GM23338 (cell line): Measurements from ENCODE around the gene ADGRD1. TPM values are rescaled to one million over a fixed set of nuclear protein-coding genes. Genes with fewer than 3 reads are reported as not detected.

Experiments
- ATAC-seq: fragments of 200-7000 bp; cut with Tn5 transposase; 3 replicates; pipeline ENCODE4 v1.9.1; 2020
- DNase-seq: peaks from one replicate; pipeline ENCODE4 v3.0.0-alpha.2; 2015; ENCODE audit warnings: low spot score
- H2AFZ ChIP-seq: fragments of 200-600 bp; sonication (generic); 2 replicates; pipeline ENCODE4 v1.8.0; 2016; ENCODE audit warnings: antibody characterized with exemption, mild to moderate bottlenecking, moderate library complexity
- H3F3A ChIP-seq: fragments of 200-600 bp; sonication (generic); replicated peaks from 2 replicates; pipeline ENCODE4 v1.8.0; 2017; ENCODE audit warnings: antibody characterized with exemption, mixed run types, low read depth
- H3K27ac ChIP-seq: fragments of 200-600 bp; sonication (generic); 2 replicates; pipeline ENCODE4 v1.6.1; 2016; ENCODE audit warnings: low read depth
- H3K27me3 ChIP-seq: fragments of 200-600 bp; sonication (generic); 2 replicates; pipeline ENCODE4 v1.8.0; 2016; ENCODE audit warnings: mild to moderate bottlenecking, mixed run types, moderate library complexity; ENCODE audit not compliant: insufficient read depth
- H3K36me3 ChIP-seq: fragments of 200-600 bp; sonication (generic); 2 replicates; pipeline ENCODE4 v1.8.0; 2016; ENCODE audit warnings: mild to moderate bottlenecking; ENCODE audit not compliant: insufficient read depth
- H3K4me1 ChIP-seq: fragments of 200-600 bp; sonication (generic); 2 replicates; pipeline ENCODE4 v1.8.0; 2016; ENCODE audit warnings: mild to moderate bottlenecking, moderate library complexity; ENCODE audit not compliant: insufficient read depth
- H3K4me2 ChIP-seq: fragments of 200-600 bp; sonication (generic); 2 replicates; pipeline ENCODE4 v1.7.1; 2017; ENCODE audit warnings: mixed run types
- H3K4me3 ChIP-seq: fragments of 200-600 bp; sonication (generic); 2 replicates; pipeline ENCODE4 v1.6.1; 2016; ENCODE audit warnings: mixed run types
- H3K79me2 ChIP-seq: fragments of 200-600 bp; sonication (generic); replicated peaks from 2 replicates; pipeline ENCODE4 v1.8.0; 2017; ENCODE audit warnings: mild to moderate bottlenecking; ENCODE audit not compliant: insufficient read depth
- H3K9me2 ChIP-seq: fragments of 200-600 bp; sonication (generic); 2 replicates; pipeline ENCODE4 v1.8.0; 2017; ENCODE audit not compliant: insufficient read depth
- H4K20me1 ChIP-seq: fragments of 200-600 bp; sonication (generic); replicated peaks from 2 replicates; pipeline ENCODE4 v1.8.0; 2017; ENCODE audit warnings: mild to moderate bottlenecking; ENCODE audit not compliant: insufficient read depth
- H3K27ac Mint-ChIP-seq: 2 replicates; pipeline ENCODE4 v1.8.0; 2020; ENCODE audit warnings: inconsistent platforms, mild to moderate bottlenecking, moderate library complexity, mixed read lengths
- H3K27me3 Mint-ChIP-seq: 3 replicates; pipeline ENCODE4 v1.8.0; 2022; ENCODE audit warnings: low read depth, mild to moderate bottlenecking, moderate library complexity, mixed read lengths, inconsistent platforms; ENCODE audit not compliant: insufficient read depth, poor library complexity
- H3K36me3 Mint-ChIP-seq: 3 replicates; pipeline ENCODE4 v1.8.0; 2021; ENCODE audit warnings: low read depth, mild to moderate bottlenecking, inconsistent platforms, moderate library complexity, mixed read lengths
- H3K4me1 Mint-ChIP-seq: 3 replicates; pipeline ENCODE4 v1.8.0; 2020; ENCODE audit warnings: mild to moderate bottlenecking, inconsistent platforms, mixed read lengths
- H3K4me3 Mint-ChIP-seq: 3 replicates; pipeline ENCODE4 v1.8.0; 2021; ENCODE audit warnings: moderate library complexity, mild to moderate bottlenecking, inconsistent platforms, mixed read lengths
- H3K9me3 Mint-ChIP-seq: 3 replicates; pipeline ENCODE4 v1.8.0; 2020; ENCODE audit warnings: moderate library complexity, mild to moderate bottlenecking, inconsistent platforms, mixed read lengths
- CREB1 ChIP-seq: fragments of 250-450 bp; sonication (Bioruptor Pico); IDR thresholded peaks from 2 replicates; pipeline ENCODE4 v1.5.0; 2020; ENCODE audit warnings: low read depth, mild to moderate bottlenecking, moderate library complexity
- EZH2 ChIP-seq: fragments of 200-600 bp; sonication (generic); IDR thresholded peaks from one replicate; pipeline ENCODE4 v1.8.0; 2017; ENCODE audit warnings: antibody characterized with exemption, mild to moderate bottlenecking, low read depth; ENCODE audit not compliant: unreplicated experiment
- EZH2phosphoT487 ChIP-seq: fragments of 200-600 bp; sonication (generic); IDR thresholded peaks from one replicate; pipeline ENCODE4 v1.8.1; 2018; ENCODE audit warnings: antibody characterized with exemption; ENCODE audit not compliant: unreplicated experiment
- JUNB ChIP-seq: IDR thresholded peaks from one replicate; pipeline ENCODE4 v1.6.1; 2016; ENCODE audit warnings: antibody characterized with exemption; ENCODE audit not compliant: unreplicated experiment
- NANOG ChIP-seq: IDR thresholded peaks from 2 replicates; pipeline ENCODE4 v1.6.1; 2016; ENCODE audit warnings: antibody characterized with exemption, borderline replicate concordance
- POLR2AphosphoS5 ChIP-seq: IDR thresholded peaks from 2 replicates; pipeline ENCODE4 v1.6.1; 2016; ENCODE audit warnings: antibody characterized with exemption, low read depth
- STAT1 ChIP-seq: IDR thresholded peaks from one replicate; pipeline ENCODE4 v1.6.1; 2016; ENCODE audit warnings: antibody characterized with exemption; ENCODE audit not compliant: unreplicated experiment
- ZNF114 ChIP-seq: fragments of 250-450 bp; sonication (Bioruptor Pico); IDR thresholded peaks from 2 replicates; pipeline ENCODE4 v1.5.0; 2020; ENCODE audit warnings: mild to moderate bottlenecking, moderate library complexity
- ZNF331 ChIP-seq: fragments of 250-450 bp; sonication (Bioruptor Pico); IDR thresholded peaks from 2 replicates; pipeline ENCODE4 v1.5.0; 2020; ENCODE audit warnings: low read depth, mild to moderate bottlenecking, moderate library complexity
- ZNF462 ChIP-seq: fragments of 250-450 bp; sonication (Bioruptor Pico); IDR thresholded peaks from 2 replicates; pipeline ENCODE4 v1.5.0; 2020; ENCODE audit warnings: mild to moderate bottlenecking, moderate library complexity
- polyA plus RNA-seq: library from polyadenylated mRNA; unstranded; fragments of >200 nt; fragmentation: Nextera tagmentation; extraction: Ambion mirVana; gene quantifications from 2 replicates; pipeline ENCODE4 v1.2.1, GENCODE V29; 2016
- total RNA-seq: library from RNA; depleted of rRNA; stranded (reverse); fragments of >200 nt; shearing (Covaris generic); gene quantifications from 2 replicates; pipeline ENCODE4 v1.2.3, GENCODE V29; 2014
- TF ChIP-seq, protein P1 (sequence below): IDR thresholded peaks from 2 replicates; pipeline ENCODE4 v1.6.1; 2016; ENCODE audit warnings: antibody characterized with exemption
- TF ChIP-seq, protein P2 (sequence below), 2 experiments: fragments of 200-600 bp in 1 of 2; sonication (generic) in 1 of 2; conservative IDR thresholded peaks; 2 replicates each; pipeline versions ENCODE4 v1.5.1 to v1.6.1; 2016 to 2017; ENCODE audit warnings: antibody characterized with exemption in 2 of 2, low read depth in 2 of 2, mild to moderate bottlenecking in 2 of 2, moderate library complexity in 1 of 2
- TF ChIP-seq, protein P3 (sequence below): IDR thresholded peaks from one replicate; pipeline ENCODE4 v1.6.1; 2018; ENCODE audit warnings: antibody characterized with exemption; ENCODE audit not compliant: unreplicated experiment

ADGRD1 gene
- total and polyA plus RNA-seq, 2 experiments from 2014 or later, result 1.4 TPM; not detected in 1

GRCh38 chr12:131102493-131102931, 148.8 kb downstream of the ADGRD1 start:
- H3K27ac Mint-ChIP-seq, result no peak overlapping the region
- ATAC-seq, result no peak
- no peak overlapping the region for H3K4me3 Mint-ChIP-seq
- Histone ChIP-seq H4K20me1 (no peaks in the 10 kb centered on the region), H3K27ac (no peak overlapping the region), H3F3A (no peaks in the 10 kb centered on the region), H3K36me3 (no peaks in the 10 kb centered on the region), H3K27me3 (no peaks in the 10 kb centered on the region), H2AFZ (no peak overlapping the region), H3K4me2 (no peak overlapping the region), H3K9me2 (peaks cover 6% of the 10 kb centered on the region), H3K79me2 (no peaks in the 10 kb centered on the region), H3K4me1 (no peaks in the 10 kb centered on the region), H3K4me3 (no peak overlapping the region)
- H3K36me3 Mint-ChIP-seq, result no peaks in the 10 kb centered on the region
- H3K27me3 Mint-ChIP-seq, result peaks cover 5% of the 10 kb centered on the region
- H3K9me3 Mint-ChIP-seq, result no peaks in the 10 kb centered on the region
- TF ChIP-seq, protein P1, sequence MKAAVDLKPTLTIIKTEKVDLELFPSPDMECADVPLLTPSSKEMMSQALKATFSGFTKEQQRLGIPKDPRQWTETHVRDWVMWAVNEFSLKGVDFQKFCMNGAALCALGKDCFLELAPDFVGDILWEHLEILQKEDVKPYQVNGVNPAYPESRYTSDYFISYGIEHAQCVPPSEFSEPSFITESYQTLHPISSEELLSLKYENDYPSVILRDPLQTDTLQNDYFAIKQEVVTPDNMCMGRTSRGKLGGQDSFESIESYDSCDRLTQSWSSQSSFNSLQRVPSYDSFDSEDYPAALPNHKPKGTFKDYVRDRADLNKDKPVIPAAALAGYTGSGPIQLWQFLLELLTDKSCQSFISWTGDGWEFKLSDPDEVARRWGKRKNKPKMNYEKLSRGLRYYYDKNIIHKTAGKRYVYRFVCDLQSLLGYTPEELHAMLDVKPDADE, result no peak
- TF ChIP-seq CREB1 (no peak), ZNF114 (no peak), ZNF462 (CRISPR knock-in tag) (no peak), STAT1 (no peak), JUNB (no peak), NANOG (no peak), EZH2phosphoT487 (no peak), ZNF331 (CRISPR knock-in tag) (no peak), POLR2AphosphoS5 (no peak), EZH2 (no peak)
- TF ChIP-seq, protein P2, sequence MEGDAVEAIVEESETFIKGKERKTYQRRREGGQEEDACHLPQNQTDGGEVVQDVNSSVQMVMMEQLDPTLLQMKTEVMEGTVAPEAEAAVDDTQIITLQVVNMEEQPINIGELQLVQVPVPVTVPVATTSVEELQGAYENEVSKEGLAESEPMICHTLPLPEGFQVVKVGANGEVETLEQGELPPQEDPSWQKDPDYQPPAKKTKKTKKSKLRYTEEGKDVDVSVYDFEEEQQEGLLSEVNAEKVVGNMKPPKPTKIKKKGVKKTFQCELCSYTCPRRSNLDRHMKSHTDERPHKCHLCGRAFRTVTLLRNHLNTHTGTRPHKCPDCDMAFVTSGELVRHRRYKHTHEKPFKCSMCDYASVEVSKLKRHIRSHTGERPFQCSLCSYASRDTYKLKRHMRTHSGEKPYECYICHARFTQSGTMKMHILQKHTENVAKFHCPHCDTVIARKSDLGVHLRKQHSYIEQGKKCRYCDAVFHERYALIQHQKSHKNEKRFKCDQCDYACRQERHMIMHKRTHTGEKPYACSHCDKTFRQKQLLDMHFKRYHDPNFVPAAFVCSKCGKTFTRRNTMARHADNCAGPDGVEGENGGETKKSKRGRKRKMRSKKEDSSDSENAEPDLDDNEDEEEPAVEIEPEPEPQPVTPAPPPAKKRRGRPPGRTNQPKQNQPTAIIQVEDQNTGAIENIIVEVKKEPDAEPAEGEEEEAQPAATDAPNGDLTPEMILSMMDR (conservative IDR thresholded peaks at IDR 0.05; ENCODE audit: low read depth in 2 of 2), result no peak
- TF ChIP-seq, protein P3, sequence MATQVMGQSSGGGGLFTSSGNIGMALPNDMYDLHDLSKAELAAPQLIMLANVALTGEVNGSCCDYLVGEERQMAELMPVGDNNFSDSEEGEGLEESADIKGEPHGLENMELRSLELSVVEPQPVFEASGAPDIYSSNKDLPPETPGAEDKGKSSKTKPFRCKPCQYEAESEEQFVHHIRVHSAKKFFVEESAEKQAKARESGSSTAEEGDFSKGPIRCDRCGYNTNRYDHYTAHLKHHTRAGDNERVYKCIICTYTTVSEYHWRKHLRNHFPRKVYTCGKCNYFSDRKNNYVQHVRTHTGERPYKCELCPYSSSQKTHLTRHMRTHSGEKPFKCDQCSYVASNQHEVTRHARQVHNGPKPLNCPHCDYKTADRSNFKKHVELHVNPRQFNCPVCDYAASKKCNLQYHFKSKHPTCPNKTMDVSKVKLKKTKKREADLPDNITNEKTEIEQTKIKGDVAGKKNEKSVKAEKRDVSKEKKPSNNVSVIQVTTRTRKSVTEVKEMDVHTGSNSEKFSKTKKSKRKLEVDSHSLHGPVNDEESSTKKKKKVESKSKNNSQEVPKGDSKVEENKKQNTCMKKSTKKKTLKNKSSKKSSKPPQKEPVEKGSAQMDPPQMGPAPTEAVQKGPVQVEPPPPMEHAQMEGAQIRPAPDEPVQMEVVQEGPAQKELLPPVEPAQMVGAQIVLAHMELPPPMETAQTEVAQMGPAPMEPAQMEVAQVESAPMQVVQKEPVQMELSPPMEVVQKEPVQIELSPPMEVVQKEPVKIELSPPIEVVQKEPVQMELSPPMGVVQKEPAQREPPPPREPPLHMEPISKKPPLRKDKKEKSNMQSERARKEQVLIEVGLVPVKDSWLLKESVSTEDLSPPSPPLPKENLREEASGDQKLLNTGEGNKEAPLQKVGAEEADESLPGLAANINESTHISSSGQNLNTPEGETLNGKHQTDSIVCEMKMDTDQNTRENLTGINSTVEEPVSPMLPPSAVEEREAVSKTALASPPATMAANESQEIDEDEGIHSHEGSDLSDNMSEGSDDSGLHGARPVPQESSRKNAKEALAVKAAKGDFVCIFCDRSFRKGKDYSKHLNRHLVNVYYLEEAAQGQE, result no peak
- no peaks in the 10 kb centered on the region for H3K4me1 Mint-ChIP-seq
- DNase-seq, result no peak
